Measurements from ENCODE around the gene ZNF414.

ZNF414 gene

DNA sequence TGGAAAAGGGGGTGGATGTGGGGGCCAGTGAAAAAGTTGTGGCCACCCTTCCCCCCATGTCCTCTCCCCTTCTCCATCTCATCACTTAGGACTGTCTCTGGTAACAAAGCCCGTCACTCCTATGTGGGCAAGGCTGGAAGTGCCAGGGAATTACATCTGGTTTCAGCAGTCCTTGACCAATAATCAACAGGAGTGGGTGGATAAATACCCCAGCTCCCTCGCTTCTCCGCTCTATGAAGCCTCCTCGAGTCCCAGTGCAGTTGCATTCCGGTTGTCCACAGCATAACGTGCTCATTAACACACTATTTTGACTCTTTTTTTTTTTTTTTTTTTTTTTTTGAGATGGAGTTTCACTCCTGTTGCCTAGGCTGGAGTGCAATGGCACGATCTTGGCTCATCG, 31.8 kb upstream of the ZNF414 start:
- no peak for DNase-seq (ENCODE audit: extremely low read depth, low read depth)
- TF ChIP-seq, protein P1, sequence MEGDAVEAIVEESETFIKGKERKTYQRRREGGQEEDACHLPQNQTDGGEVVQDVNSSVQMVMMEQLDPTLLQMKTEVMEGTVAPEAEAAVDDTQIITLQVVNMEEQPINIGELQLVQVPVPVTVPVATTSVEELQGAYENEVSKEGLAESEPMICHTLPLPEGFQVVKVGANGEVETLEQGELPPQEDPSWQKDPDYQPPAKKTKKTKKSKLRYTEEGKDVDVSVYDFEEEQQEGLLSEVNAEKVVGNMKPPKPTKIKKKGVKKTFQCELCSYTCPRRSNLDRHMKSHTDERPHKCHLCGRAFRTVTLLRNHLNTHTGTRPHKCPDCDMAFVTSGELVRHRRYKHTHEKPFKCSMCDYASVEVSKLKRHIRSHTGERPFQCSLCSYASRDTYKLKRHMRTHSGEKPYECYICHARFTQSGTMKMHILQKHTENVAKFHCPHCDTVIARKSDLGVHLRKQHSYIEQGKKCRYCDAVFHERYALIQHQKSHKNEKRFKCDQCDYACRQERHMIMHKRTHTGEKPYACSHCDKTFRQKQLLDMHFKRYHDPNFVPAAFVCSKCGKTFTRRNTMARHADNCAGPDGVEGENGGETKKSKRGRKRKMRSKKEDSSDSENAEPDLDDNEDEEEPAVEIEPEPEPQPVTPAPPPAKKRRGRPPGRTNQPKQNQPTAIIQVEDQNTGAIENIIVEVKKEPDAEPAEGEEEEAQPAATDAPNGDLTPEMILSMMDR (IDR thresholded peaks at IDR 0.05; ENCODE audit: low read depth, low read length), result no peak

DNA sequence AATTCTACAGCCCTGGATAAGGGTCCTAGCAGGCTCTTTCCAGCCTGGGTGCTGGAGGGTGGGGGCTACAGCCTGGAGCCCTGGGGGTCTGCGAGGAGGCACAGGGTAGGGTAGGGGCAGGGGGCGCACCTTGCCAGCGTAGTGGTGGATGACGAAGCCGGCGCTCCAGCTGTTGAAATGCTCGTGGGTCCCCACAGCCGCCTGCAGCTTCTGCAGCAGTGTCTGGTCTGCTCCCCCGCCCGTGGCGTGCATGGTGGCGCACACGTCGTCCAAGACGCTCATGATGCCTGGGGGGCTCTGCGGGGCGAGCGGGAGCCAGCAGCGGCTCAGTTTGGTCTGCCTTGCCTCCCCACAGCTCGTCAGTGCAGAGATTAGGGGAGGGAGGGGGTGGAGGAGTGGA, 30.2 kb upstream of the ZNF414 start:
- no peak for DNase-seq (ENCODE audit: extremely low read depth, low read depth)
- TF ChIP-seq, protein P1 (IDR thresholded peaks at IDR 0.05; ENCODE audit: low read depth, low read length), result no peak

DNA sequence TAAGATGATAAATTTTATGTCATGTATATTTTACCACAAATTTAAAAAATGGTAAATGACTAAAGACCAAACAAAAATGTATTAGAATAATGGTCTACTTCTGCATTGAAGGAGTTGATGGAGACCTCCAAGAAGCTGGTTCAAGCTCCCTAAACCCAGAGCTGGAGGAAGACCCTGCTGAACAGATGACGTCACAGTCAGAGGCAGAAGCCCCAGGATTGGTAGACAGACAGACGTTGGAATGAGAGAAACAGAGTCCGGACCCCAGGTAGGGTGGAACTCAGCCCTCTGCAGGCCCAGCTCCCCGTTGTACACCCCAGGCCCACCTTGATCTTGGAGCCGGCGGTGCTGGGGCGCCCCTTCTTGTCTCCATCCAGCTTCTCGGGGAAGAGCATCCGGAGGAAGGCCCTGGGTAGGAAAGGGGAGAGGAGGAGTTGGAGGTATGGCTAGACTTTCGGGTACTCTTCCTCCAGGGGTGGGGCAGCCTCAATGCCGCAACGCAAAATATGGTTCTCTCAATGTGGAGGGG, 25.7 kb upstream of the ZNF414 start:
- TF ChIP-seq, protein P1 (IDR thresholded peaks at IDR 0.05; ENCODE audit: low read depth, low read length), result no peak

DNA sequence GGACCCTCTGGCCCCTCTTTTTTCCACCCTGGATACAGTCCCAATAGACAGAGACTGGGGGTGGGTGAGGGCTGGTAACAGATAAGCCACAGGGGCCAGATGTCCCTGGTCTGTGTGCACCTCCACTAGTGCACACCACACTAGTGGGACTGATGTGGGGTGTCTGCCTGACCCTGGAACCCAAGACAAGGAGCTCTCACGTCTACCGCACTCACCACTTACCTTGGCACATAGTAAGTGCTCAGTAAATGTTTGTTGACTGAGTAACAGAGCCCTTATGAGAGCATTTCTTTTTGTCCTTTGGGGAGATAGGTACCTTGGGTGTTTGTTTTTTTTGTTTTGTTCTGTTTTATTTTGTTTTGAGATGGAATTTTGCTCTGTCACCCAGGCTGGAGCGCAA, 23.1 kb upstream of the ZNF414 start:
- TF ChIP-seq, protein P1 (IDR thresholded peaks at IDR 0.05; ENCODE audit: low read depth, low read length), result no peak
- DNase-seq (ENCODE audit: extremely low read depth, low read depth), result no peak

More for the DNA sequence above, 25.7 kb upstream of the ZNF414 start:
- DNase-seq (ENCODE audit: extremely low read depth, low read depth), result no peak

DNA sequence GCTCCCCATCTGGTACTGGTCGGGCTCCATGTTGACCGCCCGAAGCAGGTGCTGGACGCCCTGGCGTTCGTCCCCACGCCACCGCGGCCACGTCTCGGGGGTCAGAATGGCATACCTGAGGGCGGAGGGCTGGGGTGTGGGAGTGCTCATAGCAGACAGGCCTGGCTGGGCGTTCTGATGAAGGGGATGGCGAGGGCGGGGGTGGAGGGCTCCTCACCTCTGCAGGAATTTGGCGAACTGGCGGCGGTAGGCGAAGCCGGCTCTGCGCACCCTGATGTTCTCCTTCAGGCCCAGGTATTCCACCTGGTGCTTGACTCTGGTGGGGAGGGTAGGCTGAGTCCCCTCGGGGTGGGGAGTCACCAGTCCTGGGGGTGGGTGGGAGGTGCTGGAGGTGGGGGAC, 22.3 kb upstream of the ZNF414 start:
- no peak for DNase-seq (ENCODE audit: extremely low read depth, low read depth)
- TF ChIP-seq, protein P1 (IDR thresholded peaks at IDR 0.05; ENCODE audit: low read depth, low read length), result no peak

DNA sequence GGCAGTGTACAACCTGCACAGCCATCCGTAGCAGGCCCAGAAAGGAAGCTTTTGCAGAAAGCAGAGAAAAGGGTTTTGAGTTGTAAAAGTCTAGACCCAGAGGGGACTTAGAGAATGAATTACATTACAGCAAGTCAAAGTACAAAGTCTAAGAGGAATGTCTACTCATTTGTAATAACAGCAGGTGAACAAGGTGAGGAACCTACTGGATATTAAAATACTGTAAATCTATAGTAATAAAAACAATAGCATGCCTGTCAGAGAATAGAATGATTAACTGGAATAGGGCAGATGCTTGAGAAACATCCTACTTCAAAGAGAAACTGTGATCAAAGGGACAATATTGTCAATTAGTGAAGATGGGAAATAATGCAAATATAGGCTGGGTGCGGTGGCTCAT, 18.3 kb upstream of the ZNF414 start:
- no peak for DNase-seq (ENCODE audit: extremely low read depth, low read depth)
- TF ChIP-seq, protein P1 (IDR thresholded peaks at IDR 0.05; ENCODE audit: low read depth, low read length), result no peak

DNA sequence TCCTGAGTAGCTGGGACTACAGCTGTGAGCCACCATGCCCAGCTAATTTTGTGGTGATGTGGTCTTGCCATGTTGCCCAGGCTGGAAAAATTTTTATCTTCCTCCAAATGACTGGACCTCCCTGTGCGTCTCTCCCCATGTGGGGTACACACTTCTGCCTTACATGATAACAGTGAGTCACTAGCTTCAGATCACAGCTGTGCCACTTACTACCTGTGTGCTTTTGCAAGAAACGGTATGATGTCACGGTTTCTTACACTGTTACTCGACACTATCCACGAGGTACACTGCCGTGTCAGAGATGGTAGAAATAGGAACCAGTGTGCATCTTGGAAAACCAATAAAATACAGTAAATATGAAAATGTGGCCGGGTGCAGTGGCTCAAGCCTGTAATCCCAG, 17.5 kb upstream of the ZNF414 start:
- TF ChIP-seq, protein P1 (IDR thresholded peaks at IDR 0.05; ENCODE audit: low read depth, low read length), result no peak
- no peak for DNase-seq (ENCODE audit: extremely low read depth, low read depth)

All from AG09319 (cell line).